Measurements from ENCODE around the gene ADRA2A.

DNA sequence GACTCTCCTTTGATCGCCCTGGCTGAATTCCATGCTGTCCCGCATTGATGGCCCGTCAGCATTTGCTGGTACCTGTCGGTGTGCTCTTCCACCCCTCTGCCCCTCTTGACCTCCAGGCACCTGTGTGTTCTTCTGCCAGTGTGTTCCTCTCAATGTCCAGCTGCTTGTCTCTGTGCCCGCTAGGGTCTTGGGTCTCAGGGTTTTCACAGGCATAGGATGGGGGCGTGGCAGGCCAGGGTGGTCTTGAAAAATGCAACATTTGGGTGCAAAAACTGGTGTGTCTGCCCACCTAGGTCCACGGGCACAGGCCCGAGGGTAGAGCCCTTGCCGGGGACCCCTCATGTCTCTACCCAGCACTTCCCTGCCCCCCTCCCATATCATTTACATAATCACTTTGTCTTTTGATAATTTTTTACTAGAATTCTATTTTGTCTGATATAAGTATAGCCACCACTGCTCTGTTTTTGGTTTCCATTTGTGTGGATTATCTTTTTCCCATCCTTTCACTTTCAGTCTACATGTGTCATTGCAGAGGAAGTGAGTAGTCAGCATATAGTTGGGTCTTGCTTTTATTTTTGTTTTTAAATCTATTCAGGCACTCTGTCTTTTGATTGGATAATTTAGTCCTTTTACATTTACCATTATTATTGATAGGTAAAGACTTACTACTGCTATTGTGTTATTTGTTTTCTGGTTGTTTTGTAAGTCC is 46.6 kb upstream of the ADRA2A start:
- TF ChIP-seq, protein P1, sequence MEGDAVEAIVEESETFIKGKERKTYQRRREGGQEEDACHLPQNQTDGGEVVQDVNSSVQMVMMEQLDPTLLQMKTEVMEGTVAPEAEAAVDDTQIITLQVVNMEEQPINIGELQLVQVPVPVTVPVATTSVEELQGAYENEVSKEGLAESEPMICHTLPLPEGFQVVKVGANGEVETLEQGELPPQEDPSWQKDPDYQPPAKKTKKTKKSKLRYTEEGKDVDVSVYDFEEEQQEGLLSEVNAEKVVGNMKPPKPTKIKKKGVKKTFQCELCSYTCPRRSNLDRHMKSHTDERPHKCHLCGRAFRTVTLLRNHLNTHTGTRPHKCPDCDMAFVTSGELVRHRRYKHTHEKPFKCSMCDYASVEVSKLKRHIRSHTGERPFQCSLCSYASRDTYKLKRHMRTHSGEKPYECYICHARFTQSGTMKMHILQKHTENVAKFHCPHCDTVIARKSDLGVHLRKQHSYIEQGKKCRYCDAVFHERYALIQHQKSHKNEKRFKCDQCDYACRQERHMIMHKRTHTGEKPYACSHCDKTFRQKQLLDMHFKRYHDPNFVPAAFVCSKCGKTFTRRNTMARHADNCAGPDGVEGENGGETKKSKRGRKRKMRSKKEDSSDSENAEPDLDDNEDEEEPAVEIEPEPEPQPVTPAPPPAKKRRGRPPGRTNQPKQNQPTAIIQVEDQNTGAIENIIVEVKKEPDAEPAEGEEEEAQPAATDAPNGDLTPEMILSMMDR (IDR thresholded peaks at IDR 0.05) = no peak
- TF ChIP-seq POLR2A (IDR thresholded peaks at IDR 0.05) = no peak
